HepG2 (cell line): ENCODE measurements around the gene ABCG8. TPM values are rescaled to one million over a fixed set of nuclear protein-coding genes. Genes with fewer than 3 reads are reported as not detected.

Experiments
- CEBPG ChIP-seq: IDR thresholded peaks from 2 replicates; pipeline ENCODE4 v1.6.1; 2016
- ELF1 ChIP-seq: sonication (generic); formaldehyde crosslinking; IDR thresholded peaks from 2 replicates; pipeline ENCODE4 v1.4.0; 2020; ENCODE audit warnings: missing genetic modification reagents
- GTF2F1 ChIP-seq: fragments of 150-350 bp; IDR thresholded peaks from 2 replicates; pipeline ENCODE4 v1.6.1; 2014; ENCODE audit warnings: low read length
- KMT2A ChIP-seq: sonication (generic); formaldehyde crosslinking; IDR thresholded peaks from 2 replicates; pipeline ENCODE4 v1.4.0; 2020; ENCODE audit warnings: missing genetic modification reagents
- RFX3 ChIP-seq: IDR thresholded peaks from 2 replicates; pipeline ENCODE4 v1.6.1; 2016; ENCODE audit warnings: missing biosample characterization, missing genetic modification reagents
- SRY ChIP-seq: sonication (generic); formaldehyde crosslinking; IDR thresholded peaks from 2 replicates; pipeline ENCODE4 v1.8.0; 2022; ENCODE audit warnings: mild to moderate bottlenecking, missing genetic modification reagents
- ZNF20 ChIP-seq: sonication (generic); formaldehyde crosslinking; IDR thresholded peaks from 2 replicates; pipeline ENCODE4 v1.4.0; 2020; ENCODE audit warnings: mild to moderate bottlenecking, moderate library complexity, missing genetic modification reagents
- ZNF230 ChIP-seq: sonication (generic); formaldehyde crosslinking; IDR thresholded peaks from 2 replicates; pipeline ENCODE4 v1.4.0; 2020; ENCODE audit warnings: mild to moderate bottlenecking, missing genetic modification reagents
- ZNF234 ChIP-seq: sonication (generic); formaldehyde crosslinking; conservative IDR thresholded peaks from 2 replicates; pipeline ENCODE4 v1.5.1; 2020; ENCODE audit warnings: mild to moderate bottlenecking, missing genetic modification reagents
- ZNF333 ChIP-seq: sonication (generic); formaldehyde crosslinking; IDR thresholded peaks from 2 replicates; pipeline ENCODE4 v1.4.0; 2020; ENCODE audit warnings: mild to moderate bottlenecking, missing genetic modification reagents, borderline replicate concordance
- ZNF430 ChIP-seq: sonication (generic); formaldehyde crosslinking; IDR thresholded peaks from 2 replicates; pipeline ENCODE4 v1.9.0; 2021; ENCODE audit warnings: mild to moderate bottlenecking, missing genetic modification reagents
- ZNF737 ChIP-seq: sonication (generic); formaldehyde crosslinking; IDR thresholded peaks from 2 replicates; pipeline ENCODE4 v1.5.0; 2020; ENCODE audit warnings: missing genetic modification reagents, mild to moderate bottlenecking, borderline replicate concordance
- ZNF761 ChIP-seq: sonication (generic); formaldehyde crosslinking; conservative IDR thresholded peaks from 2 replicates; pipeline ENCODE4 v1.4.0; 2020; ENCODE audit warnings: mild to moderate bottlenecking, missing genetic modification reagents
- ZNF780A ChIP-seq: sonication (generic); formaldehyde crosslinking; IDR thresholded peaks from 2 replicates; pipeline ENCODE4 v1.8.0; 2022; ENCODE audit warnings: mild to moderate bottlenecking, missing genetic modification reagents, moderate library complexity
- ZSCAN29 ChIP-seq: sonication (generic); formaldehyde crosslinking; conservative IDR thresholded peaks from 2 replicates; pipeline ENCODE4 v1.4.0; 2020; ENCODE audit warnings: mild to moderate bottlenecking, missing genetic modification reagents
- polyA plus RNA-seq, 8 experiments: library from polyadenylated mRNA; depleted of rRNA in 3 of 8; stranded (reverse) in 7 of 8; unstranded in 1 of 8; fragments of >200 nt; fragmentation: Illumina TruSeq in 4 of 8; extraction: Trizol in 4 of 8; gene quantifications; 2 replicates each; pipeline versions ENCODE4 v1.2.1 to v1.2.3, GENCODE V29; 2011 to 2016; ENCODE audit warnings: low read depth in 4 of 8, missing spikeins in 1 of 8, mixed read lengths in 1 of 8; ENCODE audit not compliant: insufficient read depth in 1 of 8
- total RNA-seq, 5 experiments: library from RNA; depleted of rRNA; stranded (reverse); fragments of >200 nt; fragmentation: Illumina TruSeq; extraction: Trizol; gene quantifications; 2 replicates each; pipeline ENCODE4 v1.2.3, GENCODE V29; 2016; ENCODE audit warnings: low read depth in 1 of 5
- TF ChIP-seq, protein P1 (sequence below): sonication (generic); formaldehyde crosslinking; IDR thresholded peaks from 2 replicates; pipeline ENCODE4 v1.4.0; 2020; ENCODE audit warnings: mild to moderate bottlenecking, missing genetic modification reagents
- TF ChIP-seq, protein P2 (sequence below), 2 experiments: fragments of 450-650 bp in 1 of 2; sonication (generic) in 1 of 2; formaldehyde crosslinking in 1 of 2; IDR thresholded peaks; 2 replicates each; pipeline versions ENCODE4 v1.6.1 to v1.8.0; 2016 to 2022; ENCODE audit warnings: antibody characterized with exemption in 1 of 2, mild to moderate bottlenecking in 1 of 2, missing genetic modification reagents in 1 of 2
- TF ChIP-seq, protein P3 (sequence below): sonication (generic); formaldehyde crosslinking; IDR thresholded peaks from 2 replicates; pipeline ENCODE4 v1.4.0; 2020; ENCODE audit warnings: mild to moderate bottlenecking, missing genetic modification reagents

The ABCG8 gene
- total and polyA plus RNA-seq, 2 of the 13 experiments (the other 11 are each of a cell fraction or from before 2014, with no cell fraction given) = 8.1 to 8.8 TPM

DNA sequence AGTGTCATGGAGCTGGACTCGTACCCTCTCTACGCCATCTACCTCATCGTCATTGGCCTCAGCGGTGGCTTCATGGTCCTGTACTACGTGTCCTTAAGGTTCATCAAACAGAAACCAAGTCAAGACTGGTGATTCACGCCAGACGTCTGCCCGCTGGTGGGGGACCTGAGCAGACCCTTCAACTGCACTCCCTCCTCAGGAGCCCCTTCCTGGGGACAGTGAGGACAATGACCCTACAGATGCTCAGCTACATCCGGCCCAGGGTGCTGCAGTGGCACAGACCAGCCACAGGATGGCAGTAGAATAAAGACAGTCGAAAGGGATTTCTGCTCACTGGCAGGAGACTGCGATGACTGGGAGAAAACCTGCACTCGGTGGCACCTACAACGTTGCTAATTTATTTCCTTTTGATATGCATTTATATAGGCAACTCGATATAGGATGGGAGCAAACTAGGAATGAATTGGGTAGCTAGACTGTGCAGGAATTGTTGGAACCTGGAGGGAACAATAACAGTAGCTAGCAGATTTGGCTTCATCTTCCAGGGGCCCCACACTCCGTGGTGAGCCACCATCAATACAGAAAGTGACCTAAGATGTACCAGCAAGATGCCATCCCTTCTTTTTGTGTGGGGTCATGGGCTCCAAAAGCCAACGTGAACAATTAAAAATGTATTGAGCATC lies 39.2 kb downstream of the ABCG8 start (continued):
- TF ChIP-seq GTF2F1 (no peak), ZNF234 (CRISPR knock-in tag) (no peak), RFX3 (CRISPR knock-in tag) (no peak), ELF1 (peak; percentile 30; the same call in 1 of the 2 replicates), ZNF333 (no peak), ZNF230 (CRISPR knock-in tag) (no peak), KMT2A (CRISPR knock-in tag) (no peak), CEBPG (CRISPR knock-in tag) (peak; percentile 50; the same call in 1 of the 2 replicates), ZNF761 (CRISPR knock-in tag) (no peak), ZNF780A (no peak; the same call in 1 of the 2 replicates), ZNF737 (CRISPR knock-in tag) (peak; percentile 79; the same call in 1 of the 2 replicates), ZSCAN29 (CRISPR knock-in tag) (no peak), SRY (CRISPR knock-in tag) (no peak), ZNF430 (CRISPR knock-in tag) (no peak), ZNF20 (no peak)
- TF ChIP-seq, protein P1, sequence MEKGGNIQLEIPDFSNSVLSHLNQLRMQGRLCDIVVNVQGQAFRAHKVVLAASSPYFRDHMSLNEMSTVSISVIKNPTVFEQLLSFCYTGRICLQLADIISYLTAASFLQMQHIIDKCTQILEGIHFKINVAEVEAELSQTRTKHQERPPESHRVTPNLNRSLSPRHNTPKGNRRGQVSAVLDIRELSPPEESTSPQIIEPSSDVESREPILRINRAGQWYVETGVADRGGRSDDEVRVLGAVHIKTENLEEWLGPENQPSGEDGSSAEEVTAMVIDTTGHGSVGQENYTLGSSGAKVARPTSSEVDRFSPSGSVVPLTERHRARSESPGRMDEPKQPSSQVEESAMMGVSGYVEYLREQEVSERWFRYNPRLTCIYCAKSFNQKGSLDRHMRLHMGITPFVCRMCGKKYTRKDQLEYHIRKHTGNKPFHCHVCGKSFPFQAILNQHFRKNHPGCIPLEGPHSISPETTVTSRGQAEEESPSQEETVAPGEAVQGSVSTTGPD (CRISPR knock-in tag) = no peak
- TF ChIP-seq, protein P2, sequence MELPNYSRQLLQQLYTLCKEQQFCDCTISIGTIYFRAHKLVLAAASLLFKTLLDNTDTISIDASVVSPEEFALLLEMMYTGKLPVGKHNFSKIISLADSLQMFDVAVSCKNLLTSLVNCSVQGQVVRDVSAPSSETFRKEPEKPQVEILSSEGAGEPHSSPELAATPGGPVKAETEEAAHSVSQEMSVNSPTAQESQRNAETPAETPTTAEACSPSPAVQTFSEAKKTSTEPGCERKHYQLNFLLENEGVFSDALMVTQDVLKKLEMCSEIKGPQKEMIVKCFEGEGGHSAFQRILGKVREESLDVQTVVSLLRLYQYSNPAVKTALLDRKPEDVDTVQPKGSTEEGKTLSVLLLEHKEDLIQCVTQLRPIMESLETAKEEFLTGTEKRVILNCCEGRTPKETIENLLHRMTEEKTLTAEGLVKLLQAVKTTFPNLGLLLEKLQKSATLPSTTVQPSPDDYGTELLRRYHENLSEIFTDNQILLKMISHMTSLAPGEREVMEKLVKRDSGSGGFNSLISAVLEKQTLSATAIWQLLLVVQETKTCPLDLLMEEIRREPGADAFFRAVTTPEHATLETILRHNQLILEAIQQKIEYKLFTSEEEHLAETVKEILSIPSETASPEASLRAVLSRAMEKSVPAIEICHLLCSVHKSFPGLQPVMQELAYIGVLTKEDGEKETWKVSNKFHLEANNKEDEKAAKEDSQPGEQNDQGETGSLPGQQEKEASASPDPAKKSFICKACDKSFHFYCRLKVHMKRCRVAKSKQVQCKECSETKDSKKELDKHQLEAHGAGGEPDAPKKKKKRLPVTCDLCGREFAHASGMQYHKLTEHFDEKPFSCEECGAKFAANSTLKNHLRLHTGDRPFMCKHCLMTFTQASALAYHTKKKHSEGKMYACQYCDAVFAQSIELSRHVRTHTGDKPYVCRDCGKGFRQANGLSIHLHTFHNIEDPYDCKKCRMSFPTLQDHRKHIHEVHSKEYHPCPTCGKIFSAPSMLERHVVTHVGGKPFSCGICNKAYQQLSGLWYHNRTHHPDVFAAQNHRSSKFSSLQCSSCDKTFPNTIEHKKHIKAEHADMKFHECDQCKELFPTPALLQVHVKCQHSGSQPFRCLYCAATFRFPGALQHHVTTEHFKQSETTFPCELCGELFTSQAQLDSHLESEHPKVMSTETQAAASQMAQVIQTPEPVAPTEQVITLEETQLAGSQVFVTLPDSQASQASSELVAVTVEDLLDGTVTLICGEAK (IDR thresholded peaks at IDR 0.05) = no peak
- TF ChIP-seq, protein P2 (CRISPR knock-in tag; IDR thresholded peaks at IDR 0.05) = no peak
- TF ChIP-seq, protein P3, sequence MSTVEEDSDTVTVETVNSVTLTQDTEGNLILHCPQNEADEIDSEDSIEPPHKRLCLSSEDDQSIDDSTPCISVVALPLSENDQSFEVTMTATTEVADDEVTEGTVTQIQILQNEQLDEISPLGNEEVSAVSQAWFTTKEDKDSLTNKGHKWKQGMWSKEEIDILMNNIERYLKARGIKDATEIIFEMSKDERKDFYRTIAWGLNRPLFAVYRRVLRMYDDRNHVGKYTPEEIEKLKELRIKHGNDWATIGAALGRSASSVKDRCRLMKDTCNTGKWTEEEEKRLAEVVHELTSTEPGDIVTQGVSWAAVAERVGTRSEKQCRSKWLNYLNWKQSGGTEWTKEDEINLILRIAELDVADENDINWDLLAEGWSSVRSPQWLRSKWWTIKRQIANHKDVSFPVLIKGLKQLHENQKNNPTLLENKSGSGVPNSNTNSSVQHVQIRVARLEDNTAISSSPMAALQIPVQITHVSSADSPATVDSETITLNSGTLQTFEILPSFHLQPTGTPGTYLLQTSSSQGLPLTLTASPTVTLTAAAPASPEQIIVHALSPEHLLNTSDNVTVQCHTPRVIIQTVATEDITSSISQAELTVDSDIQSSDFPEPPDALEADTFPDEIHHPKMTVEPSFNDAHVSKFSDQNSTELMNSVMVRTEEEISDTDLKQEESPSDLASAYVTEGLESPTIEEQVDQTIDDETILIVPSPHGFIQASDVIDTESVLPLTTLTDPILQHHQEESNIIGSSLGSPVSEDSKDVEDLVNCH (CRISPR knock-in tag) = no peak
